Brain pericyte (primary cell): ENCODE measurements around the gene SEMA3E.
"Not testable (repeated sequence)": the region's sequence is repeated elsewhere in the genome, so short reads cannot be mapped to it uniquely, and the experiment has no call there.

ENCODE experiments used
- DNase-seq: peaks from one replicate; pipeline ENCODE4 v3.0.0-alpha.2; 2012; ENCODE audit warnings: low read depth, low spot score

SEMA3E gene

GRCh38 chr7:83487801-83488200, 161.1 kb downstream of the SEMA3E start:
- no peak for DNase-seq

- DNase-seq: no peak
Observed at GRCh38 chr7:83486957-83487356, 162.0 kb downstream of the SEMA3E start.

- no peak for DNase-seq
Observed at GRCh38 chr7:83486536-83486935, 162.4 kb downstream of the SEMA3E start.

- DNase-seq: no peak
Observed at GRCh38 chr7:83484826-83485225, 164.1 kb downstream of the SEMA3E start.

GRCh38 chr7:83484266-83484665, 164.7 kb downstream of the SEMA3E start:
- no peak for DNase-seq

- DNase-seq: no peak
Observed at GRCh38 chr7:83478616-83479015, 170.3 kb downstream of the SEMA3E start.

- DNase-seq: no peak
Observed at GRCh38 chr7:83476511-83477050, 172.4 kb downstream of the SEMA3E start.

GRCh38 chr7:83475420-83475819, 173.5 kb downstream of the SEMA3E start:
- DNase-seq: no peak

GRCh38 chr7:83472376-83472775, 176.6 kb downstream of the SEMA3E start:
- no peak for DNase-seq

GRCh38 chr7:83469491-83469890, 179.4 kb downstream of the SEMA3E start:
- no peak for DNase-seq

- no peak for DNase-seq
Observed at GRCh38 chr7:83469076-83469475, 179.9 kb downstream of the SEMA3E start.

GRCh38 chr7:83468251-83468739, 180.6 kb downstream of the SEMA3E start:
- peak; percentile 88 for DNase-seq

- DNase-seq: no peak
Observed at GRCh38 chr7:83467493-83467892, 181.4 kb downstream of the SEMA3E start.

GRCh38 chr7:83466956-83467355, 182.0 kb downstream of the SEMA3E start:
- no peak for DNase-seq

- DNase-seq: no peak
Observed at GRCh38 chr7:83466187-83466923, 182.6 kb downstream of the SEMA3E start.

GRCh38 chr7:83465643-83466042, 183.3 kb downstream of the SEMA3E start:
- no peak for DNase-seq

- DNase-seq: not testable (repeated sequence)
Observed at GRCh38 chr7:83461820-83462219, 187.1 kb downstream of the SEMA3E start.

GRCh38 chr7:83459930-83460653, 188.8 kb downstream of the SEMA3E start:
- not testable (repeated sequence) for DNase-seq

- not testable (repeated sequence) for DNase-seq
Observed at GRCh38 chr7:83459101-83459929, 189.6 kb downstream of the SEMA3E start.

GRCh38 chr7:83457022-83457892, 191.7 kb downstream of the SEMA3E start:
- no peak for DNase-seq

- no peak for DNase-seq
Observed at GRCh38 chr7:83456413-83456812, 192.5 kb downstream of the SEMA3E start.
